ENCODE data around the gene ZC3H13. TPM values are rescaled to one million over a fixed set of nuclear protein-coding genes. Genes with fewer than 3 reads are reported as not detected.

ZC3H13 gene
- total and polyA plus RNA-seq, 2 of the 4 experiments (the other 2 are of a cell fraction) = 7.7 to 10.8 TPM

- dilution Hi-C loops (cut with HindIII; ENCODE audit: low sequenced_read_pairs, unreplicated experiment) (no loop called here), in situ Hi-C loops (cut with MboI; ENCODE audit: low sequenced_read_pairs) (no loop called here), intact Hi-C loops (cut with micrococcal nuclease) (no loop called here)
- H2BK15ac ChIP-seq (ENCODE audit: low read depth, low read length) = no peak overlapping the region
- H3K4me3 ChIP-seq (ENCODE audit: insufficient read depth, low read depth, low read length) = no peak overlapping the region
- no peak overlapping the region for H2AFZ ChIP-seq (replicated peaks; ENCODE audit: low read length, poor library complexity)
- H3K23ac ChIP-seq (ENCODE audit: low read depth, low read length) = no peak overlapping the region
- H3K4me1 ChIP-seq (ENCODE audit: control insufficient read depth, insufficient read depth, low read length) = no peaks in the 10 kb centered on the region
- ATAC-seq (ENCODE audit: low read depth) (no peak), DNase-seq (no peak)
- no peaks in the 10 kb centered on the region for H3K27me3 ChIP-seq (ENCODE audit: control insufficient read depth, insufficient read depth, low read length)
- H3K18ac ChIP-seq (ENCODE audit: low read depth, low read length) = no peak overlapping the region
- no peaks in the 10 kb centered on the region for H3K9me3 ChIP-seq (ENCODE audit: control insufficient read depth, insufficient read depth, low read length)
- H4K20me1 ChIP-seq (ENCODE audit: insufficient read depth, low read length) = no peaks in the 10 kb centered on the region
- H3K14ac ChIP-seq (replicated peaks; ENCODE audit: low read depth, low read length) = no peak overlapping the region
- H2BK20ac ChIP-seq (ENCODE audit: low read depth, low read length) = no peak overlapping the region
- H3K4me2 ChIP-seq (ENCODE audit: low read depth, low read length) = no peak overlapping the region
- 100% methylated on average over 3 of the region's 3 CpGs; no CpG with 5 or more reads in 1 of the 2 experiments for WGBS, 2 experiments (ENCODE audit: extremely low coverage in 2 of 2, insufficient read length in 1 of 2)
- no peak overlapping the region for H2BK5ac ChIP-seq (ENCODE audit: low read depth, low read length, poor library complexity, severe bottlenecking)
- H2AK9ac ChIP-seq (replicated peaks; ENCODE audit: low read depth, low read length, poor library complexity) = no peak overlapping the region
- H3K27ac ChIP-seq (ENCODE audit: insufficient read depth, low read length) = no peak overlapping the region
- no peak overlapping the region for H3K4ac ChIP-seq (ENCODE audit: low read depth, low read length)
- no peak overlapping the region for H3K9ac ChIP-seq (ENCODE audit: low read depth, low read length)
- H3K56ac ChIP-seq (ENCODE audit: extremely low read depth, insufficient read depth, low read length) = no peak overlapping the region
- TF ChIP-seq USF2 (IDR thresholded peaks at IDR 0.05; ENCODE audit: low read depth, low read length) (no peak), RAD21 (IDR thresholded peaks at IDR 0.05; ENCODE audit: low read length) (no peak), RCOR1 (IDR thresholded peaks at IDR 0.05; ENCODE audit: insufficient replicate concordance, low read length) (no peak), MXI1 (IDR thresholded peaks at IDR 0.05; ENCODE audit: borderline replicate concordance, low read depth, low read length) (no peak), POLR2A (IDR thresholded peaks at IDR 0.05; ENCODE audit: low read depth, low read length) (no peak), CHD1 (IDR thresholded peaks at IDR 0.05; ENCODE audit: low read depth, low read length) (no peak), FOS (IDR thresholded peaks at IDR 0.05; ENCODE audit: low read depth, low read length) (no peak), MAFK (IDR thresholded peaks at IDR 0.05; ENCODE audit: low read depth, low read length) (no peak), NFE2L2 (IDR thresholded peaks at IDR 0.05; ENCODE audit: low read depth, low read length) (no peak), MAZ (IDR thresholded peaks at IDR 0.05; ENCODE audit: borderline replicate concordance, low read depth, low read length) (no peak), ELK1 (IDR thresholded peaks at IDR 0.05; ENCODE audit: borderline replicate concordance, low read depth, low read length) (no peak), SMC3 (IDR thresholded peaks at IDR 0.05; ENCODE audit: low read depth, low read length) (no peak), BHLHE40 (IDR thresholded peaks at IDR 0.05; ENCODE audit: low read depth, low read length) (no peak)
- ChIA-PET CTCF (no interaction called here), POLR2A (ENCODE audit: unreplicated experiment) (no interaction called here)
- H2AK5ac ChIP-seq (ENCODE audit: low read depth, low read length) = no peak overlapping the region
- no peaks in the 10 kb centered on the region for H3K9me1 ChIP-seq (ENCODE audit: insufficient read depth, low read length)
- BruUV-seq (replicated peaks) = no TSS peak
- no peak overlapping the region for H4K91ac ChIP-seq (ENCODE audit: insufficient read depth, low read depth, low read length)
- no peak overlapping the region for H4K5ac ChIP-seq (ENCODE audit: low read depth, low read length)
- H2BK120ac ChIP-seq (ENCODE audit: low read depth, low read length) = no peak overlapping the region
- peaks cover 8% of the 10 kb centered on the region; the same call in 1 of the 2 replicates for H3K36me3 ChIP-seq (ENCODE audit: control insufficient read depth, insufficient read depth, low read length)
- no peak overlapping the region for H4K8ac ChIP-seq (ENCODE audit: low read depth in 2 of 2, low read length in 2 of 2)
- no peaks in the 10 kb centered on the region for H3K79me1 ChIP-seq (ENCODE audit: low read depth in 1 of 2, low read length in 2 of 2)
Measured at GRCh38 chr13:45953082-45953481, 99.5 kb downstream of the ZC3H13 start.

All from IMR-90 (cell line).